ENCODE measurements around the gene SVIL.

DNA sequence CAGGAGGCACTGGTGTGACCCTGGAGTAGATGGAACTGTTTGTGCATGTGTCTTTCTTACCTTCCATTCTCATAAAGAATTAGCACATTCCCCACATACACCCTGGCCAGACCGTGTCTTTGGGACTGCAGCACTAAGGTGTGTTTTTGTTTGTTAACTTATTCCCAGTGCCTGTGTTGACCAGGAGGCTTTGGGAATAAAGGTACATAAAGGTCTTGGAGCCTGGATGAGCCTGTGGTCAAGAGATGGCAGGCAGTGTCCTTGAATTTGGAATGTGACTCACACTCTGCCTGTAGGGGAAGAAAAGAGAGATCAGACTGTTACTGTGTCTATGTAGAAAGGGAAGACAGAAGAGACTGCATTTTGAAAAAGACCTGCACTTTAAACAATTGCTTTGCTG lies 208.4 kb downstream of the SVIL start:
- TF ChIP-seq, protein P1, sequence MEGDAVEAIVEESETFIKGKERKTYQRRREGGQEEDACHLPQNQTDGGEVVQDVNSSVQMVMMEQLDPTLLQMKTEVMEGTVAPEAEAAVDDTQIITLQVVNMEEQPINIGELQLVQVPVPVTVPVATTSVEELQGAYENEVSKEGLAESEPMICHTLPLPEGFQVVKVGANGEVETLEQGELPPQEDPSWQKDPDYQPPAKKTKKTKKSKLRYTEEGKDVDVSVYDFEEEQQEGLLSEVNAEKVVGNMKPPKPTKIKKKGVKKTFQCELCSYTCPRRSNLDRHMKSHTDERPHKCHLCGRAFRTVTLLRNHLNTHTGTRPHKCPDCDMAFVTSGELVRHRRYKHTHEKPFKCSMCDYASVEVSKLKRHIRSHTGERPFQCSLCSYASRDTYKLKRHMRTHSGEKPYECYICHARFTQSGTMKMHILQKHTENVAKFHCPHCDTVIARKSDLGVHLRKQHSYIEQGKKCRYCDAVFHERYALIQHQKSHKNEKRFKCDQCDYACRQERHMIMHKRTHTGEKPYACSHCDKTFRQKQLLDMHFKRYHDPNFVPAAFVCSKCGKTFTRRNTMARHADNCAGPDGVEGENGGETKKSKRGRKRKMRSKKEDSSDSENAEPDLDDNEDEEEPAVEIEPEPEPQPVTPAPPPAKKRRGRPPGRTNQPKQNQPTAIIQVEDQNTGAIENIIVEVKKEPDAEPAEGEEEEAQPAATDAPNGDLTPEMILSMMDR (IDR thresholded peaks at IDR 0.05): no peak
- no peak for TF ChIP-seq EZH2 (IDR thresholded peaks at IDR 0.05; ENCODE audit: borderline replicate concordance, insufficient read depth, low read depth, low read length, poor library complexity, severe bottlenecking)
